Measurements from ENCODE around the gene MORN5. TPM values are rescaled to one million over a fixed set of nuclear protein-coding genes. Genes with fewer than 3 reads are reported as not detected.

The MORN5 gene
- total RNA-seq, 2 experiments from 2014 or later, result not detected

DNA sequence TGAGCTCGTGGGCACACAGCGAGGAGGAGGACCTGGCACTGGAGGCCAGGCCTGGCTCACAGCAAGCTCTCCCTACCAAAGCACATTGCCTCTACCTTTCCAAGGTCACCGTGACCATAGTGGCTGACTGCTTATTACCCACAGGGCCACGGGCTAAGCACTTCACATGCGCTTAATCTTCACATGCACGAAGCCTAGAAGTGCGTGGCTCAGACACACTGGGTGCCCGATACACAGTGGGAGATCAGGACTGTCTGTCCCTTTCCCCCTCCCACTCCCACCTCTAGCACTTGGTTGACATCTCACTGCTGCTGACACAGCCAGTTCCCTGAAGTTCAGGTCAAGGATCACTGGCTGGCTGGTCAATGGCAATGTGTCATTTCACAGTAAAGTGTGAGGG lies 45.5 kb downstream of the MORN5 start:
- no peaks in the 10 kb centered on the region for H3K4me1 Mint-ChIP-seq
- H3K36me3 Mint-ChIP-seq, result no peaks in the 10 kb centered on the region
- H3K4me3 Mint-ChIP-seq, result no peak overlapping the region
- no peaks in the 10 kb centered on the region for H3K9me3 Mint-ChIP-seq
- peaks cover 4% of the 10 kb centered on the region for H3K27me3 Mint-ChIP-seq
- no peak overlapping the region for H3K27ac Mint-ChIP-seq
- no peak for DNase-seq

DNA sequence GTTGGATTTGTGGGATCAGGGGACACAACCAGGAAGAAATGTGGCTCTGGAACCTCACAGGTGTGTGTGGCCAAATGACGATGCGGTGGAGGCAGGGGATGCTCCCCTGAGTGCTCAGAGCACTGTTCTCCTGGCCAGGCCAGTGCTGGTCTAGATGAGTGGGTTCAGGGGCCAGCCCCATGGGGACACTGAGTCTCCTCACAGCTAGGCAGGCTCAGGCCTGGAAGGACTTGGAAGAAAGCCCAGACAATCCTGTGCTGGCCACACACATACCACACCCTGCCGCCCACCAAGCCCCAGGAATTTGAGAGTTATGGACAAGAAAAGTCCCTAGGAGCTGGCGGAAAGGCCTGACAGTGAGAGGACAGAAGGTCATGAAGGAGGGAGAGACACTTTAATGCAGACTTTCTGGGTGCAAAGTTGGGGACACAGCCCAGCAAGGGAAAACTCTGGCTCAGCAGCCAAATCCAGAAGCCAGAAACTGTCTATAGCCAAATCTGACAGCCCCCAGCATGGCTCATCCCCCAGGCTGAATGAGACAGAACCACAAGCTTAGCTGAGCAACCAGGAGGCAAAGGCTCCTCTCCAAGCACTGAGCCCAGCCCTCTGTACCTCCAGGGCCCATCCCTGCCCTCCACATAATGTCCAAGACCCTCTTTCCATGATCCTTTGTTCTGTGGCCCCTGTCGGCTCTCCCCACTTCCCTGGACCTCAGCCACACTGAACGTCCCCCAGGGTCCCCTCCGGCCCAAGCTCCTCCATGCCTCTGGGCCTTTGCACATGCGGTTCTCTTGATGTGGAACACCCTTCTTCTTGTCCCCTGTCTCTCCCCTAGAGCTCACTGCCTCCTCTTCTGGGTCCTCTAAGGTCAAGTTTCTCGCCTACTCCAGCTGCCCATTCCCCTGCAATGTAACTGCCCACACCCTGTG lies 46.7 kb downstream of the MORN5 start:
- peaks cover 15% of the 10 kb centered on the region for H3K27me3 Mint-ChIP-seq
- H3K4me3 Mint-ChIP-seq, result no peak overlapping the region
- H3K9me3 Mint-ChIP-seq, result no peaks in the 10 kb centered on the region
- H3K4me1 Mint-ChIP-seq, result no peaks in the 10 kb centered on the region
- H3K27ac Mint-ChIP-seq, result no peak overlapping the region
- DNase-seq, result no peak
- no peaks in the 10 kb centered on the region for H3K36me3 Mint-ChIP-seq

DNA sequence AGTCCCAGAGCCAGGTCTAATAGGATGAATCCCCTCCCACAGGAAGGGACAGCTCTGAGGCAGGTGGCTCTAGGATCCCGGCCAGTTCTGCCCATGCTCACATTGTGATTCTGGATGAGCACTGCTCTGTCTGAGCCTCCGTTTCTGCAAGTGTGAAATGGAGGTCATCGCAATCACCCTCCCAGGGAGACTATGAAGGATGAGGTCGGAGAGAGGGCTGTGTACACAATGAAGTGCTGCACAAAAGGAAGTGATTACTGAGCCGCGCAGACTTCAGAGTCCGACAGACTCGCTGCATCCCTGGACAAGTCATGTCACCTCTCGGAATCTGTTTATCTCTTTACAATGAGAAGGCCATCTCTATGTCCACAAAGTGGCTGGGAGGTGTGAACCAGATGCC lies 47.4 kb downstream of the MORN5 start:
- no peaks in the 10 kb centered on the region for H3K36me3 Mint-ChIP-seq
- no peak overlapping the region for H3K27ac Mint-ChIP-seq
- peaks cover 22% of the 10 kb centered on the region for H3K27me3 Mint-ChIP-seq
- no peaks in the 10 kb centered on the region for H3K4me1 Mint-ChIP-seq
- DNase-seq, result no peak
- no peak overlapping the region for H3K4me3 Mint-ChIP-seq
- H3K9me3 Mint-ChIP-seq, result no peaks in the 10 kb centered on the region

DNA sequence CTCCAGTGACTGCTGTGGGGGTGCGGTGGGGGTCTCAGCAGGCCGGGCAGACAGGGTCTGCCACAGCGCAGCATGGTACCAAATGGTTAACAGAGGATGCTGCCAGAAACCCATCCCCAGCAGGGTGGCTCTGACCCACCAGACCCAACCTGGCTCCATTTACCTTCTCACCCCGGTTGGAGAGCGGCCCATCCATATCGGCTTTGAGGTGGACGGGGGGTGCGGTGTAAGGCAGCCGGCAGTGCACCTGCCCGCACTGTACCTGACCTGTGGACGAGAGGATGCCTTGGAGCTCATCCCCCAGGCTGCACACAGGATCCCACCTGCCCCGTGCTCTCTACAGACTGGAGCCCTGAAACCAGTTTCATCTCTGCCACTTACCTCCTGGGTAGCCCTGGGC lies 49.7 kb downstream of the MORN5 start:
- Mint-ChIP-seq H3K27me3 (peaks cover 45% of the 10 kb centered on the region), H3K4me3 (no peak overlapping the region), H3K9me3 (no peaks in the 10 kb centered on the region), H3K27ac (no peak overlapping the region), H3K36me3 (no peaks in the 10 kb centered on the region), H3K4me1 (peaks cover 4% of the 10 kb centered on the region)
- DNase-seq, result no peak

DNA sequence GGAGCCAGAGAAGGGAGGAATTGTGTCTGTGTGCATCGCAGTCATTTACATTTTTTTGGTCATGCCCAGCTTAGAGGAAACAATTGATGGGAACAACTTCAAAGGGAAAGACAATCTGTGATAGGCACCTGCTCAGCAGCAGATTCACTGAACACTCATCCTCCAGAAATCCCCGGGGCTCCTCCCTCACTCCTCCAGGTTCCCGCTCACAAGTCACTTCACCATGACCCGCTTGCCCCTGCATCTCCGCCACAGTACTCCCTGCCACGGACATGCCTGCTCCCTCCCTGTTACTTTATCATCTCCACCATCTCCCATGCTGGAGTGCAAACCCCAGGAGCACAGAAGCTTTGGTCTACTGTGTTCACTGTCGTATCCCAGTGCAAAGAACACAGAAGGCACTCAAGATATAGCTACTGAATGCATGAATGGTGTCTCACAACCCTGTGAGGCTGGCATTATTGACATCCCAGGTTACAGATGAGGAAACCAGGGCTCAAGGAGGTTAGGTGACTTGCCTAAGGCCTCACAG lies 52.8 kb downstream of the MORN5 start:
- no peak overlapping the region for H3K27ac Mint-ChIP-seq
- no peak for DNase-seq
- H3K27me3 Mint-ChIP-seq, result peaks cover 72% of the 10 kb centered on the region
- H3K36me3 Mint-ChIP-seq, result no peaks in the 10 kb centered on the region
- H3K4me1 Mint-ChIP-seq, result peaks cover 4% of the 10 kb centered on the region
- H3K9me3 Mint-ChIP-seq, result no peaks in the 10 kb centered on the region
- peak overlapping the region; percentile 16 for H3K4me3 Mint-ChIP-seq

DNA sequence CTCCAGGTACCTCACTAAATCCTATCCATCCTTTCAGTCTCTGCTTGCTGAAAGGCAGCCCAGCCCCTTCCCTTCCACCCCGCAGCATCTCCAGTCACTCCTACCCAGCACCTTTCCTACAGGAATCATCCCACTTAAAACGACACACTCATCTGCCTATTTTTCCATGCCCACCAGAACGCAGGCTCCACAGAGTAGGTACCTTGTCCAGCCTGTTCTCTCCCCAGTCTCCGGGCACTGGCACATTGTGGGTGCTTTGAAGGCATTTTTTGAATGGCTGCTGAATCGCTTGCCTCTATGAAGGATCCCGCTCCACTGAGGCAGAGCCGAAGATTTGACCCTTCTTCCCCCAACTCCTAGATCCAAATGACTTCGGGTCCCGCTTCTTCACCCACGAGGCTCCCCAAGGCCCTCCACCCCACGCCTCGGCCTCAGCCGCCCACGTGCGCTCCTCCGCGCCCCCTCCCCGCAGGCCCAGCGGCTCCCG lies 53.4 kb downstream of the MORN5 start:
- Mint-ChIP-seq H3K4me1 (peaks cover 6% of the 10 kb centered on the region), H3K36me3 (no peaks in the 10 kb centered on the region), H3K27me3 (peaks cover 78% of the 10 kb centered on the region), H3K4me3 (peak overlapping the region; percentile 22), H3K9me3 (no peaks in the 10 kb centered on the region), H3K27ac (no peak overlapping the region)
- DNase-seq, result no peak

DNA sequence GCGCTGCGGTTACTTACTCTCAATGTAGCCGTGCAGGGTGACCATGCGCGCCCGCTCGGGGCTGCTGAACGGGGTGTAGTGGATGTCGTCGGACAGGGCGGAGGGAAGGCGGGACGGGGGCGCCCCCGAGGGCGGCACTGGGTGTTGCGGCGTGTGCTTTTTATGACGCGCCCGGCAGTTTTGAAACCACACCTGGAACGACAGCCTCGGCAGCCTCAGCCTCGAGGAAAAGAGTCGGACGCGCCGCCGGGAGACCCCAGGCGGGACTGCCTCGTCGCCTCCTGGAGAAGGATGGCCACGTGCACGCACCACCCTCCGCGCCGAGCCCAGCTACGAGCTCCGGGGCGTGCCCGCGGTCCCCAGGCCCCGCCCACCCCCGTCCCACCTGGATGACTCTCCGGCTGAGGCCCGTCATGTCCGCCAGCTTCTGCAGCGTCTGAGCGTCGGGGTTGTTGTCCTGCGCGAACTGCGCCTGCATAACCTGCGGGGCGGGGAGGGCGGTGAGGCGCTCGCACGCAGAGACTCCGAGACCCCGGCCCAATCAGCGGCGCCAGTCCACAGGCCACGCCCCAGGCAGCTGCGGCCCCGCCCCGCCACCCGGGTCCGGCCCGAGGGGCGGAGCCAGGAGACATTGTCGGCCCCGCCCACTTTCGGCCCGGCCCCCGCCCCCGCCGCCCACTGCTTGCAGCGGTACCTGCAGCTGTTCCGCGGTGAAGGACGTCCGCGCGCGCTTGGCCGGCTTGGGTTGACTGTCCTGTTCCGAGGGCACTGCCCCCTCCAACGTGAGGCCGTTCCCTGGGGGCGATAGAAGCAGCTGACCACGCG lies 54.1 kb downstream of the MORN5 start:
- H3K9me3 Mint-ChIP-seq, result no peaks in the 10 kb centered on the region

DNA sequence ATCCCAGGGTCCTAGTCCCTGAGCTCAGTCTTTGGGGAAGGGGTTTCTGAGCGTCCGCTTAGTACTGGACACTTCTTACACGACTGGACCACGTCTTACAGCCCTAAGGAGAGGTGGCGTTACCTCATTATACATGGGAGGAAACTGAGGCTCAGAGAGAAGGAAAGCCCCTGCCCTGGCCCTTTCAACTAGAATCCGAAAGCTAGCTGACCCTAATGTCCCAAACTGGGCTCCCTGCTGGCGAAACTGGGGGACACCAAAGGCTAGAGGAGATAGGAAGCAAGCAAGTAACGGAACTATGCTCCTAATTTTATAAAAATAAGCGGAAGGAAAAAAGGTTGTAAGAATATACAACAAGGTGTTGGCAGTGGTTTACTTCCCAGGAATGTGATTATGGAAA lies 54.8 kb downstream of the MORN5 start:
- no peak for DNase-seq
- Mint-ChIP-seq H3K27me3 (peaks cover 92% of the 10 kb centered on the region), H3K27ac (no peak overlapping the region), H3K36me3 (no peaks in the 10 kb centered on the region), H3K9me3 (no peaks in the 10 kb centered on the region), H3K4me1 (peaks cover 20% of the 10 kb centered on the region), H3K4me3 (peak overlapping the region; percentile 36)

More for the DNA sequence above, 54.1 kb downstream of the MORN5 start:
- H3K27me3 Mint-ChIP-seq, result peaks cover 85% of the 10 kb centered on the region
- H3K4me3 Mint-ChIP-seq, result peak overlapping the region; percentile 50
- H3K27ac Mint-ChIP-seq, result no peak overlapping the region
- H3K4me1 Mint-ChIP-seq, result peaks cover 13% of the 10 kb centered on the region
- peak; percentile 71 for DNase-seq
- no peaks in the 10 kb centered on the region for H3K36me3 Mint-ChIP-seq

DNA sequence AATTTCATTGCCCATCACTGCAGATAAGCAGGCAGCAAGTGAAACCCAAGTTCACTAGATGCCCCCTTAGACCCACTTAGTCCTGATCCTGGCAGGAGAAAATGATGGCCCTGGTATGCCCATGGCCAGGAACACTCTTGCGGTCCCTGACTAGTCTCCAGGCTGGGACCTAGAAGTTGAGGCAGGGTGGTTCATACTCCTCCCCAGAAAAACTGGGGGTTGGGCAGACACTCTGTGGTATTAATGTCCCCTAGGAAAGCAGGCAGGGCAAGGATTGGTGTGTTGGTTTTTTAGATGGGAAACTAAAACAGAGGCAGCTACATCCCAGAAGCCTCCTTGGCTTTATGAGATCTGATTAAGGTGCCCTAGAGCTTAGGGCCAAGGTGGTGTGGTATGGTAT lies 56.0 kb downstream of the MORN5 start:
- Mint-ChIP-seq H3K4me3 (no peak overlapping the region), H3K36me3 (no peaks in the 10 kb centered on the region), H3K4me1 (peaks cover 22% of the 10 kb centered on the region), H3K9me3 (peaks cover 2% of the 10 kb centered on the region), H3K27ac (no peak overlapping the region), H3K27me3 (peaks cover 95% of the 10 kb centered on the region)
- no peak for DNase-seq

DNA sequence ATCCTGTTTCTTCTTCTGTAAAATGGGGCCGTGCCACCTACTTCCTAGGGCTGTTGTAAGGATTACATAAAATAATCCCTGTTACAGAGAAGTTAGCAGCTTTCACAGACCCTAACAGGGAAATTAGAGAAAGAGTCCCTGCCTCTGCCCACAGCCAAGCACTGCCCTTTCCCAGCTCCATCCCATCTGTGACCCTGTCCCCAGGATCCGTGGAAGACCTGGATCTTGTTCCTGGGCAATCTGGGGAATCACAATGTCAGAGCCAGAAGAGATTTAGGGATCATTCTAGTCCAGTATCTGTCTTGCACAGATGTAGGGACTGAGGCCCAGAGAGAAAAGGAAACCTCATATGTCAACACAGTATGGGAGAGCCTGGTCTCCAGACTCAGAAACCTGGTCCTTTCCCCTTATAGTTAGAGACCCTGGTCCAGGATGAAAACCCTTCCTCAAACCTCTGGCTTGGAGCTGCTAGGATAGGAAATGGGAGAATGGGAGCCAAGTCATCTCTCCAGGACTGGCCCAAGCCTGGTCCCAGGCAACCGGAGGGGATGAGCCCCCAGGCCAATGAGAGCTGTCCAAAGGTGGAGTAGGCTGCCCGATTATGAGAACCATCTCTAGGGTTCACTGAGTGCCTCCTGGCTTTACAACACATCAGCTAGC lies 56.6 kb downstream of the MORN5 start:
- no peak overlapping the region for H3K4me3 Mint-ChIP-seq
- DNase-seq, result no peak
- H3K27me3 Mint-ChIP-seq, result peaks cover 95% of the 10 kb centered on the region
- H3K27ac Mint-ChIP-seq, result no peak overlapping the region
- H3K36me3 Mint-ChIP-seq, result no peaks in the 10 kb centered on the region
- peaks cover 22% of the 10 kb centered on the region for H3K4me1 Mint-ChIP-seq
- H3K9me3 Mint-ChIP-seq, result peaks cover 2% of the 10 kb centered on the region

DNA sequence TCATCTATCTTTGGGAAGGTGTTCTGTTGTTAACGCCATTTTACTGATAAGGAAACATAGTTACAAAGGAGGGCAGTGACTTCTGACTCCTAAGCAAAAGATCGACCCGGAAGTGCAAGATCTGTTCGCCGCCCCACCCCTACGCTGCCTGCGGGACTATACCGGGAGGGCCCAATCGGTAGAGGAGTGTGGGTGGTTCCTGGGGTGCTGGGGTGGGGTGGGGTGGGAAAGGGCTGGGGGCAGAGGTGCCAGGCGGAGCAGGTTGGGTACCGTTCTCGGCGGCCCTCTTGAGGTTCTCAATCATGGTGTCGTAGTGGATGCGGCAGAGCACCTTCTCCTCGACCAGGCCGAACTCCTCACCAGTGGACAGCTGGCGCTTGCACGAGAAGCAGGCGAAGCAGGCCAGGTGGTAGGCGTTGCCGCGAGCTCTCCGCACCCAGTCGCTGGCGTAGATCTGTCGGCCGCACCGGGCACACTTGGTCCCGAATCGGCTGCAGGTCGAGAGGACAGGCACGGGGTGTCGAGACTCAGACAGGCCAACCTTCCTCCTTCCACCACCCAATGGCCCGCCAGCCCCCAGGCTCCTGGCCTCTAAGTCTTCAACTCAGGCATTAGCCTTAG lies 57.2 kb downstream of the MORN5 start:
- Mint-ChIP-seq H3K4me3 (no peak overlapping the region), H3K4me1 (peaks cover 22% of the 10 kb centered on the region), H3K36me3 (no peaks in the 10 kb centered on the region), H3K9me3 (peaks cover 2% of the 10 kb centered on the region), H3K27me3 (peaks cover 95% of the 10 kb centered on the region), H3K27ac (no peak overlapping the region)
- DNase-seq, result no peak

DNA sequence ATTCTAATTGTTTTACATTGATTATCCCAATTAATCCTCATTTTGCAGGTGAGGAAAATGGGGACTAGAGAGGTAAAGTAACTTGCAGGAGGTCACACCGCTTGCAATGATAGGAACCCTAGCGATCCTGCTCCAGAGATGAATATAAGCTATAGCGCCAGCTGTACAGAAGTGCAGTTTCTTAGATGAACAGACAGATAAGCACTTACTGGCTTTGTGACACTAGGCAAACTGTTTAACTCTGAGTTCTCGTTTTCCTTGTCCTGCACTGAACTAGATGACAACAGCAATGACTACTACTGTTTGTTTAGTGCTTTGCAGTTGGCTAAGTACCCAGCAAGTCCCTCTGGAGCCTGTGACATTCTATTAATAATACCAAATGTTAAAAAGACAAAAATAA lies 57.9 kb downstream of the MORN5 start:
- Mint-ChIP-seq H3K27ac (no peak overlapping the region), H3K36me3 (no peaks in the 10 kb centered on the region), H3K4me3 (no peak overlapping the region), H3K27me3 (peaks cover 95% of the 10 kb centered on the region), H3K9me3 (peaks cover 2% of the 10 kb centered on the region), H3K4me1 (peaks cover 22% of the 10 kb centered on the region)
- DNase-seq, result no peak

DNA sequence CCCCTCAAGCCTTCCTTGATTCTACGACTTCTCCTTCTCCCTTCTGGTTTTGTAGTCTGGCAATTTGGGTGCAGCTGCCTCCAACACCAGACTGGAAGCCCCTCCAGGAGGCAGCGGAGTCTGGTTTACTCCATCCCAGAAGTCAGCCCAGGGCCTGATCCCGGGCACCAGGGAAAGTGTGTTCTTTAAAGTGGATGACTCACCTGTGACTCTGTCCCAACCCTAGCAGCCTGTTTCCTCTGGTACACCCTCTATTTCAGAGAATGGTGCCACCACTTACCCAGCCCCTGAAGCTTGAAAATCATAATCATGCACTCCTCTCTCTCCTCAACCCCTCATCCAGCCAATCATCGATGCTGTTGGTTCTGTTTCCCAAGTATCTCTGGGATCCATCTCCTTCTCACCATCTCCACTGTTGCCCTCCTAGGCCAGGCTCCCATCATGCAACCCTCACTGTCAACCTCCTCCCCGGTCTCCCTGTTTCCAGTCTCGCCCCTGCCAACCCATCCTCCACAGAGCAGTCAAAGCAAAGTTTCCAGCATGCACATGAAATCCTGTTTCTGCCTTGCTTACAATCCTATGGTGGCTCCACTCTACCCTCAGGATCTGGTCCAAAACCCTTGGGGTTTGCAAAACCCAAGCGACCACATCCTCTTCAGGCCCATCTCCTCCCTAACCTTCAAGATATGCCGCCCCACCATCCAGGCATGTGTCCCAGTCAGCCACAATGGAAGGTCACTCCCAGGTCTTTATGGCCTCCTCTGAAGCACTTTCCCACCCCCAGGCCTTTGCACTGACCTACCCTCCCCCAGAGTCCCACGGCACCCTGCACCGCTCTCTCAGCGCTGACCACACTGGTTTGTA lies 58.6 kb downstream of the MORN5 start:
- peaks cover 19% of the 10 kb centered on the region for H3K4me1 Mint-ChIP-seq
- peaks cover 2% of the 10 kb centered on the region for H3K9me3 Mint-ChIP-seq
- no peak overlapping the region for H3K27ac Mint-ChIP-seq
- DNase-seq, result no peak
- H3K27me3 Mint-ChIP-seq, result peaks cover 95% of the 10 kb centered on the region
- no peaks in the 10 kb centered on the region for H3K36me3 Mint-ChIP-seq
- H3K4me3 Mint-ChIP-seq, result peak overlapping the region; percentile 32

Data from activated naive CD8-positive, alpha-beta T cell treated with anti-CD3 and anti-CD28 coated beads for 36 hours (primary cell).